DOHH2 (cell line): ENCODE measurements around the gene USP6NL.

ENCODE experiments used
- EZH2phosphoT487 ChIP-seq: fragments of 200-600 bp; sonication (generic); IDR thresholded peaks from 2 replicates; pipeline ENCODE4 v1.6.1; 2017; ENCODE audit warnings: borderline replicate concordance, mild to moderate bottlenecking, antibody characterized with exemption, low read length, moderate library complexity, mixed read lengths
- TF ChIP-seq, protein P1 (sequence below): fragments of 200-600 bp; sonication (generic); IDR thresholded peaks from one replicate; pipeline ENCODE4 v1.5.1; 2014; ENCODE audit warnings: antibody characterized with exemption, mild to moderate bottlenecking, low read depth, low read length; ENCODE audit not compliant: poor library complexity, severe bottlenecking

DNA sequence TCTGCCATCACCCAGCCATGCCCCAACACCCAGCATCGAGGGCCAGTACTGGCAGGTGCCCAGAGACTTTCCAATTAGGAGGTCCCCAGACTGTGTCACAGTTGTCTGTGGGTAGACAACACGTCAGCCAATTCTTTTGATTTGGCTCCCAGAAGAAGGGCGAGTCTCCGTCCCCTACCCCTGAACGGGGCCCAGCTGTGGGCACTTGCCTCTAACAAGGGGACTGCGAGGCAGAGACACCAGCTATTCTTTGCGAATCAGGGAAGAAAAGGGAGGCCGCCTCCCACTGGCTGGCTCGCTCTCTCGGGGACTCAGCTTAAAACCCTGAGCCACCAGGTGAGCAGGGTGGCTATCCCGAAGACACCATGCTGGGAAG, 167.3 kb downstream of the USP6NL start:
- TF ChIP-seq, protein P1, sequence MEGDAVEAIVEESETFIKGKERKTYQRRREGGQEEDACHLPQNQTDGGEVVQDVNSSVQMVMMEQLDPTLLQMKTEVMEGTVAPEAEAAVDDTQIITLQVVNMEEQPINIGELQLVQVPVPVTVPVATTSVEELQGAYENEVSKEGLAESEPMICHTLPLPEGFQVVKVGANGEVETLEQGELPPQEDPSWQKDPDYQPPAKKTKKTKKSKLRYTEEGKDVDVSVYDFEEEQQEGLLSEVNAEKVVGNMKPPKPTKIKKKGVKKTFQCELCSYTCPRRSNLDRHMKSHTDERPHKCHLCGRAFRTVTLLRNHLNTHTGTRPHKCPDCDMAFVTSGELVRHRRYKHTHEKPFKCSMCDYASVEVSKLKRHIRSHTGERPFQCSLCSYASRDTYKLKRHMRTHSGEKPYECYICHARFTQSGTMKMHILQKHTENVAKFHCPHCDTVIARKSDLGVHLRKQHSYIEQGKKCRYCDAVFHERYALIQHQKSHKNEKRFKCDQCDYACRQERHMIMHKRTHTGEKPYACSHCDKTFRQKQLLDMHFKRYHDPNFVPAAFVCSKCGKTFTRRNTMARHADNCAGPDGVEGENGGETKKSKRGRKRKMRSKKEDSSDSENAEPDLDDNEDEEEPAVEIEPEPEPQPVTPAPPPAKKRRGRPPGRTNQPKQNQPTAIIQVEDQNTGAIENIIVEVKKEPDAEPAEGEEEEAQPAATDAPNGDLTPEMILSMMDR, result no peak
- TF ChIP-seq EZH2phosphoT487, result no peak
